SK-N-MC (cell line): ENCODE results near the gene KCTD16.

Source experiments
- EZH2 ChIP-seq: fragments of 200-600 bp; sonication (generic); IDR thresholded peaks from one replicate; pipeline ENCODE4 v1.6.1; 2017; ENCODE audit warnings: antibody characterized with exemption
- FOXP2 ChIP-seq: optimal IDR thresholded peaks from 2 replicates; pipeline ENCODE3; 2011; ENCODE audit warnings: mild to moderate bottlenecking, moderate library complexity; ENCODE audit not compliant: insufficient read depth; ENCODE audit errors: extremely low read length, control extremely low read depth
- POLR2AphosphoS5 ChIP-seq: IDR thresholded peaks from 2 replicates; pipeline ENCODE4 v1.6.1; 2012; ENCODE audit warnings: mild to moderate bottlenecking, low read depth, low read length, borderline replicate concordance

DNA sequence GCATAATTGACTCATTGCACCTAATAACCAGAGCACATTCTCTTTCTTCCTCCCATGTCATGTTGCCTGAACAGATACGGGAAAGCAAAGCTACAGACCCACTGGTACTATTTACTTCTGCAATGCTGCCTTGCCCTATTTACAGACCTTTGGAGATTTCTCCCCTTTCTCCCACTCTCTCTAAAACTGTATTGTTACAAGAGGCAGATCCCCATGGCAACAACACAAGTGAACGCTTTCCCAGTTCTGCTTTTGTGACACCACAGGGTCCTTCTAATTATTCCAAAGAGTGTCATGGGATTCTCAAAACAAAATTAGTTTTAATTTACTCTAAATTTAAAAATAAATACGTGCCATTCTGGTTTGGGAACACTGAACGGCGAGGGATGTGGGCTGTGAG lies 104.7 kb downstream of the KCTD16 start:
- no peak for TF ChIP-seq EZH2
- no peak for TF ChIP-seq POLR2AphosphoS5
- no peak for TF ChIP-seq FOXP2
